K562 (cell line): ENCODE results near the gene NRF1. TPM values are rescaled to one million over a fixed set of nuclear protein-coding genes. Genes with fewer than 3 reads are reported as not detected.

Source experiments
- ARID2 ChIP-seq: fragments of 450-650 bp; IDR thresholded peaks from 2 replicates; pipeline ENCODE4 v1.6.1; 2017; ENCODE audit warnings: antibody characterized with exemption, mild to moderate bottlenecking
- BACH1 ChIP-seq: fragments of 200-800 bp; sonication (Bioruptor generic); IDR thresholded peaks from 2 replicates; pipeline ENCODE4 v1.6.1; 2016; ENCODE audit warnings: missing genetic modification characterization, missing compliant biosample characterization
- CCAR2 ChIP-seq: fragments of 200-400 bp; formaldehyde crosslinking; IDR thresholded peaks from 2 replicates; pipeline ENCODE4 v1.6.1; 2017; ENCODE audit warnings: mild to moderate bottlenecking, low read depth, low read length
- CREM ChIP-seq: IDR thresholded peaks from 2 replicates; pipeline ENCODE4 v1.6.1; 2014; ENCODE audit warnings: antibody characterized with exemption, low read depth
- DACH1 ChIP-seq: fragments of 450-650 bp; IDR thresholded peaks from 2 replicates; pipeline ENCODE4 v1.6.1; 2018; ENCODE audit not compliant: partially characterized antibody
- DIDO1 ChIP-seq: fragments of 450-650 bp; IDR thresholded peaks from 2 replicates; pipeline ENCODE4 v1.6.1; 2016; ENCODE audit warnings: low read depth, missing biosample characterization, missing genetic modification characterization
- HMGXB4 ChIP-seq: sonication (generic); formaldehyde crosslinking; IDR thresholded peaks from 2 replicates; pipeline ENCODE4 v1.8.1; 2023; ENCODE audit warnings: mild to moderate bottlenecking, missing genetic modification reagents
- KDM1A ChIP-seq, 2 experiments: fragments of 450-650 bp; IDR thresholded peaks; 2 replicates each; pipeline ENCODE4 v1.6.1; 2016; ENCODE audit warnings: mild to moderate bottlenecking in 2 of 2
- LCOR ChIP-seq: sonication (generic); formaldehyde crosslinking; IDR thresholded peaks from 2 replicates; pipeline ENCODE4 v1.8.0; 2022; ENCODE audit warnings: mild to moderate bottlenecking, missing genetic modification reagents
- NCOA1 ChIP-seq: fragments of 450-650 bp; IDR thresholded peaks from 2 replicates; pipeline ENCODE4 v1.6.1; 2016; ENCODE audit warnings: low read depth
- NEUROD1 ChIP-seq: fragments of 150-350 bp; IDR thresholded peaks from 2 replicates; pipeline ENCODE4 v1.6.1; 2014; ENCODE audit warnings: borderline replicate concordance, low read length, low read depth; ENCODE audit not compliant: partially characterized antibody
- OTX1 ChIP-seq: fragments of 450-650 bp; formaldehyde crosslinking; IDR thresholded peaks from 2 replicates; pipeline ENCODE4 v1.4.0; 2022; ENCODE audit warnings: mild to moderate bottlenecking
- PHF8 ChIP-seq: fragments of 200-600 bp; sonication (generic); IDR thresholded peaks from 2 replicates; pipeline ENCODE4 v1.6.1; 2012; ENCODE audit warnings: mixed run types, mild to moderate bottlenecking, inconsistent platforms, low read length, moderate library complexity, borderline replicate concordance
- RCOR1 ChIP-seq, 2 experiments: IDR thresholded peaks; 2 replicates each; pipeline ENCODE4 v1.6.1; 2012; ENCODE audit warnings: low read depth in 2 of 2, low read length in 2 of 2, borderline replicate concordance in 1 of 2, improper control_type of control experiment in 1 of 2
- RNF2 ChIP-seq: sonication (generic); IDR thresholded peaks from 2 replicates; pipeline ENCODE4 v1.6.1; 2016
- SMAD2 ChIP-seq: fragments of 150-350 bp; IDR thresholded peaks from 2 replicates; pipeline ENCODE4 v1.6.1; 2014; ENCODE audit warnings: low read depth, mild to moderate bottlenecking, low read length
- SMAD3 ChIP-seq: fragments of 450-650 bp; formaldehyde crosslinking; conservative IDR thresholded peaks from 2 replicates; pipeline ENCODE4 v1.4.0; 2020; ENCODE audit warnings: mild to moderate bottlenecking
- SRF ChIP-seq, 2 experiments: fragments of 250-450, 450-650 bp in 1 of 2; sonication (Bioruptor Pico) in 1 of 2; sonication (generic) in 1 of 2; formaldehyde crosslinking; IDR thresholded peaks; 2 replicates each; pipeline versions ENCODE4 v1.5.0 to v1.5.1; 2020 to 2022; ENCODE audit warnings: mild to moderate bottlenecking in 1 of 2, missing genetic modification reagents in 1 of 2
- TAF9B ChIP-seq: fragments of 450-650 bp; IDR thresholded peaks from 2 replicates; pipeline ENCODE4 v1.6.1; 2018; ENCODE audit warnings: mild to moderate bottlenecking; ENCODE audit not compliant: partially characterized antibody
- XRCC3 ChIP-seq: fragments of 450-650 bp; IDR thresholded peaks from 2 replicates; pipeline ENCODE4 v1.6.1; 2017; ENCODE audit warnings: mild to moderate bottlenecking, moderate library complexity
- ZBED1 ChIP-seq: IDR thresholded peaks from 2 replicates; pipeline ENCODE4 v1.6.1; 2014
- ZBTB1 ChIP-seq: sonication (generic); formaldehyde crosslinking; IDR thresholded peaks from 2 replicates; pipeline ENCODE4 v1.8.1; 2023; ENCODE audit warnings: missing genetic modification reagents, low read depth, mild to moderate bottlenecking, borderline replicate concordance
- ZNF134 ChIP-seq: fragments of 250-450 bp; sonication (Bioruptor Pico); conservative IDR thresholded peaks from 2 replicates; pipeline ENCODE4 v1.4.0; 2020
- ZNF584 ChIP-seq: fragments of 200-800 bp; sonication (Bioruptor generic); IDR thresholded peaks from 2 replicates; pipeline ENCODE4 v1.6.1; 2016; ENCODE audit warnings: low read depth, mild to moderate bottlenecking, missing genetic modification characterization, missing compliant biosample characterization
- polyA plus RNA-seq, 8 experiments: library from polyadenylated mRNA; depleted of rRNA in 4 of 8; stranded (reverse) in 5 of 8; unstranded in 3 of 8; fragments of >200 nt; fragmentation: Nextera tagmentation in 2 of 8; fragmentation: Illumina TruSeq in 1 of 8; extraction: Ambion mirVana in 2 of 8; extraction: Trizol in 1 of 8; gene quantifications; 2 replicates each; pipeline versions ENCODE4 v1.2.1 to v1.2.3, GENCODE V29; 2011 to 2014; ENCODE audit warnings: inconsistent platforms in 1 of 8, missing spikeins in 1 of 8
- total RNA-seq, 7 experiments: library from RNA; depleted of rRNA in 6 of 7; stranded (reverse); fragments of >200 nt in 6 of 7; fragmentation: Illumina TruSeq in 2 of 7; extraction: Trizol in 2 of 7; gene quantifications; 2 replicates each; pipeline versions ENCODE4 v1.2.1 to v1.2.3, GENCODE V29; 2011 to 2021; ENCODE audit warnings: low replicate concordance in 1 of 7
- TF ChIP-seq, protein P1 (sequence below): sonication (generic); IDR thresholded peaks from 2 replicates; pipeline ENCODE4 v1.6.1; 2016
- TF ChIP-seq, protein P2 (sequence below): fragments of 450-650 bp; formaldehyde crosslinking; IDR thresholded peaks from 2 replicates; pipeline ENCODE4 v1.4.0; 2020; ENCODE audit warnings: mild to moderate bottlenecking, moderate library complexity
- TF ChIP-seq, protein P3 (sequence below): fragments of 200-800 bp; sonication (Bioruptor generic); IDR thresholded peaks from 2 replicates; pipeline ENCODE4 v1.6.1; 2017; ENCODE audit warnings: missing genetic modification characterization, missing compliant biosample characterization

NRF1 gene
- total and polyA plus RNA-seq, 9 of the 15 experiments (the other 6 are each of a cell fraction or from before 2014, with no cell fraction given), result 8.6 to 28.8 (median 20.3) TPM

DNA sequence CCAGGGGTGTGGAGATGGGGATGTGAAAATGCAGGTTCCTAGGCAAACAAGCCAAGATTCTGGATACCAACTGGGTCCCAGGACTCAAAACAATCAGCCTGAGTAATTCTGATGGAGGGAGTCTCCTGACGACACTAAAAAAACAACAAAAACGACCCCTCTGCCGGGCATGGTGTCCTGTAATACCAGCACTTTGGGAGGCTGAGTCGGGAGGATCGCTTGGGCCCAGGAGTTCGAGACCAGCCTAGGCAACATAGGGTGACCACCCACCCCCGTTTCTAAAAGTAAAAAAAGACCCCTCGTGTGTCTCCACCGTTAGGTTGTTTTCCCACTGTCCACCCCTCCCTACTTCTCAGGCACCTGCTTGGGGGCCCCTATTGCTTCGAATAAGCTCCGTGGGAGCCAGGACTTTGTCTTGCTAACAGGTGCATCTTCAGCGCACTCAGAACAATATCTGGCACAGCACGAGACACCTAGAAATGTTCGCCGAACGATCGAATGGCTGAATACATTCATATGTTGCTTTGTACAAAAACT is 743 bp upstream of the NRF1 start (continued):
- TF ChIP-seq, protein P1, sequence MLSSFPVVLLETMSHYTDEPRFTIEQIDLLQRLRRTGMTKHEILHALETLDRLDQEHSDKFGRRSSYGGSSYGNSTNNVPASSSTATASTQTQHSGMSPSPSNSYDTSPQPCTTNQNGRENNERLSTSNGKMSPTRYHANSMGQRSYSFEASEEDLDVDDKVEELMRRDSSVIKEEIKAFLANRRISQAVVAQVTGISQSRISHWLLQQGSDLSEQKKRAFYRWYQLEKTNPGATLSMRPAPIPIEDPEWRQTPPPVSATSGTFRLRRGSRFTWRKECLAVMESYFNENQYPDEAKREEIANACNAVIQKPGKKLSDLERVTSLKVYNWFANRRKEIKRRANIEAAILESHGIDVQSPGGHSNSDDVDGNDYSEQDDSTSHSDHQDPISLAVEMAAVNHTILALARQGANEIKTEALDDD, result no peak
- TF ChIP-seq KDM1A (IDR thresholded peaks at IDR 0.05) (peak in 1 of 2 experiments; percentile 43; a peak in 1 of 4 replicates), SRF (CRISPR knock-in tag; IDR thresholded peaks at IDR 0.05) (0 out of 4 replicates have a peak, but pooled peaks of 1 of the 2 experiments have one; percentile 3), PHF8 (no peak), DIDO1 (tag) (no peak), RCOR1 (IDR thresholded peaks at IDR 0.05; ENCODE audit: borderline replicate concordance in 1 of 2, low read depth in 2 of 2, low read length in 2 of 2) (no peak), ZNF134 (CRISPR knock-in tag) (no peak), CCAR2 (no peak), CREM (no peak), BACH1 (tag) (no peak), SMAD3 (no peak), ARID2 (0 out of 2 replicates have a peak, but pooled peaks have one; percentile 5), ZNF584 (CRISPR knock-in tag) (no peak), XRCC3 (no peak), OTX1 (CRISPR knock-in tag) (no peak), ZBTB1 (CRISPR knock-in tag) (no peak), ZBED1 (no peak), NCOA1 (no peak), SMAD2 (no peak), HMGXB4 (CRISPR knock-in tag) (no peak), RNF2 (no peak), NEUROD1 (no peak), TAF9B (no peak), DACH1 (no peak), LCOR (no peak)
- TF ChIP-seq, protein P2, sequence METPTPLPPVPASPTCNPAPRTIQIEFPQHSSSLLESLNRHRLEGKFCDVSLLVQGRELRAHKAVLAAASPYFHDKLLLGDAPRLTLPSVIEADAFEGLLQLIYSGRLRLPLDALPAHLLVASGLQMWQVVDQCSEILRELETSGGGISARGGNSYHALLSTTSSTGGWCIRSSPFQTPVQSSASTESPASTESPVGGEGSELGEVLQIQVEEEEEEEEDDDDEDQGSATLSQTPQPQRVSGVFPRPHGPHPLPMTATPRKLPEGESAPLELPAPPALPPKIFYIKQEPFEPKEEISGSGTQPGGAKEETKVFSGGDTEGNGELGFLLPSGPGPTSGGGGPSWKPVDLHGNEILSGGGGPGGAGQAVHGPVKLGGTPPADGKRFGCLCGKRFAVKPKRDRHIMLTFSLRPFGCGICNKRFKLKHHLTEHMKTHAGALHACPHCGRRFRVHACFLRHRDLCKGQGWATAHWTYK (CRISPR knock-in tag), result no peak
- TF ChIP-seq, protein P3, sequence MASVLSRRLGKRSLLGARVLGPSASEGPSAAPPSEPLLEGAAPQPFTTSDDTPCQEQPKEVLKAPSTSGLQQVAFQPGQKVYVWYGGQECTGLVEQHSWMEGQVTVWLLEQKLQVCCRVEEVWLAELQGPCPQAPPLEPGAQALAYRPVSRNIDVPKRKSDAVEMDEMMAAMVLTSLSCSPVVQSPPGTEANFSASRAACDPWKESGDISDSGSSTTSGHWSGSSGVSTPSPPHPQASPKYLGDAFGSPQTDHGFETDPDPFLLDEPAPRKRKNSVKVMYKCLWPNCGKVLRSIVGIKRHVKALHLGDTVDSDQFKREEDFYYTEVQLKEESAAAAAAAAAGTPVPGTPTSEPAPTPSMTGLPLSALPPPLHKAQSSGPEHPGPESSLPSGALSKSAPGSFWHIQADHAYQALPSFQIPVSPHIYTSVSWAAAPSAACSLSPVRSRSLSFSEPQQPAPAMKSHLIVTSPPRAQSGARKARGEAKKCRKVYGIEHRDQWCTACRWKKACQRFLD (CRISPR knock-in tag), result no peak
